Neuron (in vitro differentiated cells): ENCODE data around the gene ARMC3.
"Not testable (repeated sequence)": the region's sequence is repeated elsewhere in the genome, so short reads cannot be mapped to it uniquely, and the experiment has no call there.

Experiments used
- H2AFZ ChIP-seq: one replicate; pipeline ENCODE4 v1.6.1; 2013; ENCODE audit warnings: low read depth, mild to moderate bottlenecking, inconsistent platforms, low read length, moderate library complexity
- H3K27me3 ChIP-seq: one replicate; pipeline ENCODE4 v1.6.1; 2013; ENCODE audit warnings: low read length; ENCODE audit not compliant: insufficient read depth
- H3K36me3 ChIP-seq: one replicate; pipeline ENCODE4 v1.6.1; 2013; ENCODE audit warnings: low read length; ENCODE audit not compliant: insufficient read depth
- H3K4me1 ChIP-seq: one replicate; pipeline ENCODE4 v1.6.1; 2013; ENCODE audit warnings: low read length; ENCODE audit not compliant: insufficient read depth
- H3K4me3 ChIP-seq: 2 replicates; pipeline ENCODE4 v1.5.1; 2013; ENCODE audit warnings: mild to moderate bottlenecking, low read length, moderate library complexity
- H3K9me3 ChIP-seq: one replicate; pipeline ENCODE4 v1.6.1; 2013; ENCODE audit warnings: low read length

Gene ARMC3

GRCh38 chr10:22908837-22909236 lies 19.0 kb upstream of the ARMC3 start:
- Histone ChIP-seq H3K9me3 (peaks cover 3% of the 10 kb centered on the region), H2AFZ (no peak overlapping the region), H3K36me3 (no peaks in the 10 kb centered on the region), H3K27me3 (no peaks in the 10 kb centered on the region), H3K4me3 (no peak overlapping the region), H3K4me1 (no peaks in the 10 kb centered on the region)

GRCh38 chr10:22909673-22910072 lies 18.2 kb upstream of the ARMC3 start:
- not testable (repeated sequence) for H3K4me1 ChIP-seq, H3K9me3 ChIP-seq, H3K27me3 ChIP-seq, H2AFZ ChIP-seq, H3K4me3 ChIP-seq, H3K36me3 ChIP-seq

- H2AFZ ChIP-seq = no peak overlapping the region
- H3K4me1 ChIP-seq = no peaks in the 10 kb centered on the region
- H3K27me3 ChIP-seq = no peaks in the 10 kb centered on the region
- peaks cover 3% of the 10 kb centered on the region for H3K9me3 ChIP-seq
- H3K36me3 ChIP-seq = no peaks in the 10 kb centered on the region
- H3K4me3 ChIP-seq = no peak overlapping the region
These were observed 16.8 kb upstream of the ARMC3 start for GRCh38 chr10:22911067-22911466.

- Histone ChIP-seq H3K4me1 (no peaks in the 10 kb centered on the region), H3K27me3 (no peaks in the 10 kb centered on the region), H3K4me3 (no peak overlapping the region), H3K36me3 (no peaks in the 10 kb centered on the region), H2AFZ (no peak overlapping the region), H3K9me3 (peaks cover 3% of the 10 kb centered on the region)
These were observed 15.7 kb upstream of the ARMC3 start for GRCh38 chr10:22911889-22912762.

- peaks cover 3% of the 10 kb centered on the region for H3K9me3 ChIP-seq
- H3K4me1 ChIP-seq = no peaks in the 10 kb centered on the region
- H3K27me3 ChIP-seq = no peaks in the 10 kb centered on the region
- no peak overlapping the region for H3K4me3 ChIP-seq
- no peak overlapping the region for H2AFZ ChIP-seq
- no peaks in the 10 kb centered on the region for H3K36me3 ChIP-seq
These were observed 15.0 kb upstream of the ARMC3 start for GRCh38 chr10:22912763-22913384.

- H3K4me3 ChIP-seq = no peak overlapping the region
- no peaks in the 10 kb centered on the region for H3K36me3 ChIP-seq
- no peaks in the 10 kb centered on the region for H3K4me1 ChIP-seq
- H3K9me3 ChIP-seq = peaks cover 3% of the 10 kb centered on the region
- no peaks in the 10 kb centered on the region for H3K27me3 ChIP-seq
- H2AFZ ChIP-seq = no peak overlapping the region
These were observed 14.3 kb upstream of the ARMC3 start for GRCh38 chr10:22913474-22914092.

- Histone ChIP-seq H3K27me3 (no peaks in the 10 kb centered on the region), H2AFZ (no peak overlapping the region), H3K4me1 (no peaks in the 10 kb centered on the region), H3K9me3 (no peaks in the 10 kb centered on the region), H3K4me3 (no peak overlapping the region), H3K36me3 (no peaks in the 10 kb centered on the region)
These were observed 12.5 kb upstream of the ARMC3 start for GRCh38 chr10:22915314-22915713.

GRCh38 chr10:22925088-22925487 lies 2.8 kb upstream of the ARMC3 start:
- Histone ChIP-seq H3K9me3 (no peaks in the 10 kb centered on the region), H3K4me3 (no peak overlapping the region), H3K36me3 (no peaks in the 10 kb centered on the region), H3K27me3 (peaks cover 3% of the 10 kb centered on the region), H2AFZ (no peak overlapping the region), H3K4me1 (no peaks in the 10 kb centered on the region)

GRCh38 chr10:22927166-22927565 lies 687 bp upstream of the ARMC3 start:
- peaks cover 3% of the 10 kb centered on the region for H3K27me3 ChIP-seq
- peak overlapping the region; percentile 68 for H2AFZ ChIP-seq
- H3K4me3 ChIP-seq = peak overlapping the region; percentile 47
- H3K4me1 ChIP-seq = no peaks in the 10 kb centered on the region
- H3K36me3 ChIP-seq = no peaks in the 10 kb centered on the region
- H3K9me3 ChIP-seq = no peaks in the 10 kb centered on the region

- not testable (repeated sequence) for H3K36me3 ChIP-seq, H3K4me1 ChIP-seq, H3K4me3 ChIP-seq, H2AFZ ChIP-seq, H3K27me3 ChIP-seq, H3K9me3 ChIP-seq
These were observed 1.2 kb downstream of the ARMC3 start for GRCh38 chr10:22929053-22929452.

GRCh38 chr10:22931948-22932347 lies 4.1 kb downstream of the ARMC3 start:
- Histone ChIP-seq H3K4me1 (no peaks in the 10 kb centered on the region), H2AFZ (no peak overlapping the region), H3K4me3 (no peak overlapping the region), H3K36me3 (no peaks in the 10 kb centered on the region), H3K9me3 (no peaks in the 10 kb centered on the region), H3K27me3 (peaks cover 3% of the 10 kb centered on the region)

GRCh38 chr10:22932626-22933370 lies 4.9 kb downstream of the ARMC3 start:
- no peak overlapping the region for H2AFZ ChIP-seq
- H3K9me3 ChIP-seq = no peaks in the 10 kb centered on the region
- no peaks in the 10 kb centered on the region for H3K4me1 ChIP-seq
- no peaks in the 10 kb centered on the region for H3K36me3 ChIP-seq
- H3K27me3 ChIP-seq = no peaks in the 10 kb centered on the region
- H3K4me3 ChIP-seq = no peak overlapping the region

GRCh38 chr10:22934726-22935125 lies 6.9 kb downstream of the ARMC3 start:
- Histone ChIP-seq H3K27me3 (no peaks in the 10 kb centered on the region), H3K9me3 (no peaks in the 10 kb centered on the region), H3K4me3 (no peak overlapping the region), H3K4me1 (no peaks in the 10 kb centered on the region), H2AFZ (no peak overlapping the region), H3K36me3 (no peaks in the 10 kb centered on the region)
